ENCODE results near the gene ZNF518B. TPM values are rescaled to one million over a fixed set of nuclear protein-coding genes. Genes with fewer than 3 reads are reported as not detected.

Gene ZNF518B
- total RNA-seq, 4 donors from 2014 or later, result 3.2 to 23.5 (median 12.5) TPM

GRCh38 chr4:10491401-10491800 is 34.2 kb upstream of the ZNF518B start:
- in situ Hi-C loops (cut with MboI; ENCODE audit: low pct_ligation_motif_present in 1 of 4, low pct_unique_long_range_greater_than_20kb in 1 of 4, low sequenced_read_pairs in 3 of 4), result no loop called here
- Histone ChIP-seq H3K27me3 (peaks cover 4% of the 10 kb centered on the region), H3K27ac (no peak overlapping the region), H3K4me3 (no peak overlapping the region), H3K4me1 (no peaks in the 10 kb centered on the region), H3K36me3 (no peaks in the 10 kb centered on the region), H3K9me3 (no peaks in the 10 kb centered on the region)
- intact Hi-C loops (cut with DNase I; ENCODE audit: low total_unique reads), result no loop called here
- WGBS, 2 donors (ENCODE audit: low coverage in 1 of 2), result 83 to 88% methylated on average over 1 to 3 of the region's 3 CpGs
- TF ChIP-seq POLR2AphosphoS5 (IDR thresholded peaks at IDR 0.05) (no peak), EP300 (IDR thresholded peaks at IDR 0.05; ENCODE audit: low read depth) (no peak), POLR2A (IDR thresholded peaks at IDR 0.05) (no peak)
- TF ChIP-seq, protein P1, sequence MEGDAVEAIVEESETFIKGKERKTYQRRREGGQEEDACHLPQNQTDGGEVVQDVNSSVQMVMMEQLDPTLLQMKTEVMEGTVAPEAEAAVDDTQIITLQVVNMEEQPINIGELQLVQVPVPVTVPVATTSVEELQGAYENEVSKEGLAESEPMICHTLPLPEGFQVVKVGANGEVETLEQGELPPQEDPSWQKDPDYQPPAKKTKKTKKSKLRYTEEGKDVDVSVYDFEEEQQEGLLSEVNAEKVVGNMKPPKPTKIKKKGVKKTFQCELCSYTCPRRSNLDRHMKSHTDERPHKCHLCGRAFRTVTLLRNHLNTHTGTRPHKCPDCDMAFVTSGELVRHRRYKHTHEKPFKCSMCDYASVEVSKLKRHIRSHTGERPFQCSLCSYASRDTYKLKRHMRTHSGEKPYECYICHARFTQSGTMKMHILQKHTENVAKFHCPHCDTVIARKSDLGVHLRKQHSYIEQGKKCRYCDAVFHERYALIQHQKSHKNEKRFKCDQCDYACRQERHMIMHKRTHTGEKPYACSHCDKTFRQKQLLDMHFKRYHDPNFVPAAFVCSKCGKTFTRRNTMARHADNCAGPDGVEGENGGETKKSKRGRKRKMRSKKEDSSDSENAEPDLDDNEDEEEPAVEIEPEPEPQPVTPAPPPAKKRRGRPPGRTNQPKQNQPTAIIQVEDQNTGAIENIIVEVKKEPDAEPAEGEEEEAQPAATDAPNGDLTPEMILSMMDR (IDR thresholded peaks at IDR 0.05), result no peak
- DNase-seq, result no peak

- H3K4me1 ChIP-seq, result no peaks in the 10 kb centered on the region
- TF ChIP-seq, protein P1 (IDR thresholded peaks at IDR 0.05), result no peak
- TF ChIP-seq POLR2AphosphoS5 (IDR thresholded peaks at IDR 0.05) (no peak), POLR2A (IDR thresholded peaks at IDR 0.05) (no peak)
- WGBS, 2 donors (ENCODE audit: low coverage in 1 of 2), result 50 to 92% methylated on average over 1 to 5 of the region's 5 CpGs
- in situ Hi-C loops (cut with MboI; ENCODE audit: low pct_ligation_motif_present in 1 of 4, low pct_unique_long_range_greater_than_20kb in 1 of 4, low sequenced_read_pairs in 3 of 4), result no loop called here
- H3K4me3 ChIP-seq, result no peak overlapping the region
- no peaks in the 10 kb centered on the region for H3K36me3 ChIP-seq
- no peaks in the 10 kb centered on the region for H3K9me3 ChIP-seq
- intact Hi-C loops (cut with DNase I; ENCODE audit: low total_unique reads), result no loop called here
- no peak for DNase-seq
- no peak overlapping the region for H3K27ac ChIP-seq
- peaks cover 4% of the 10 kb centered on the region for H3K27me3 ChIP-seq
Observed at GRCh38 chr4:10490996-10491395, 33.8 kb upstream of the ZNF518B start.

GRCh38 chr4:10482913-10483312 is 25.7 kb upstream of the ZNF518B start:
- H3K4me1 ChIP-seq, result no peaks in the 10 kb centered on the region
- TF ChIP-seq POLR2AphosphoS5 (IDR thresholded peaks at IDR 0.05) (no peak), EP300 (IDR thresholded peaks at IDR 0.05; ENCODE audit: low read depth) (no peak), POLR2A (IDR thresholded peaks at IDR 0.05) (no peak)
- TF ChIP-seq, protein P1 (IDR thresholded peaks at IDR 0.05), result no peak
- intact Hi-C loops (cut with DNase I; ENCODE audit: low total_unique reads) (loop anchor here (5.0 kb wide), 1 partner anchor 1591 kb away; no protein-coding TSS in a partner anchor), in situ Hi-C loops (cut with MboI; ENCODE audit: low pct_ligation_motif_present in 1 of 4, low pct_unique_long_range_greater_than_20kb in 1 of 4, low sequenced_read_pairs in 3 of 4) (no loop called here)
- no peaks in the 10 kb centered on the region for H3K36me3 ChIP-seq
- DNase-seq, result no peak
- no peak overlapping the region for H3K27ac ChIP-seq
- no peaks in the 10 kb centered on the region for H3K27me3 ChIP-seq
- no peaks in the 10 kb centered on the region for H3K9me3 ChIP-seq
- no peak overlapping the region for H3K4me3 ChIP-seq
- WGBS, 2 donors (ENCODE audit: low coverage in 1 of 2), result 73 to 83% methylated on average over 2 to 5 of the region's 5 CpGs

DNA sequence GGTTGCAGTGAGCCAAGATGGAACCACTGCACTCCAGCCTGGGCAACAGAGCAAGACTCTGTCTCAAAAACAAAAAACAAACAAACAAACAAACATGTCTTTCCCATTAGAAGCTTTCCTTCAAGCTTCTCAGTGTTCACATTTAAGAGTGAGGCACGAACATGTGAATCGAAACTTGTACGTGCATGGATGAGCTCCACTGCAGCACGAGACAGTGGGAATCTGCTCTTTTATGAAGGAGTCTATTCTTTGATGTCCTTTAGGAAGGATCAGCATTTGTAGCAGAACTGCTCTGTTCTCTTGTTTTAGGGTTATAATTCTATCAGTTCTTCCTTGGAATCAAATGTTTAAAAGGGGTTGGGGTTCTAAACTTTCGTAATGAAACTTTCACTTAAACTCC is 23.4 kb upstream of the ZNF518B start:
- in situ Hi-C loops (cut with MboI; ENCODE audit: low pct_ligation_motif_present in 1 of 4, low pct_unique_long_range_greater_than_20kb in 1 of 4, low sequenced_read_pairs in 3 of 4), result no loop called here
- intact Hi-C loops (cut with DNase I; ENCODE audit: low total_unique reads), result loop anchor here (5.0 kb wide), 1 partner anchor 1588 kb away; no protein-coding TSS in a partner anchor
- no peak for DNase-seq
- Histone ChIP-seq H3K4me3 (no peak overlapping the region), H3K4me1 (no peaks in the 10 kb centered on the region), H3K27me3 (no peaks in the 10 kb centered on the region), H3K27ac (no peak overlapping the region), H3K9me3 (no peaks in the 10 kb centered on the region), H3K36me3 (no peaks in the 10 kb centered on the region)
- TF ChIP-seq, protein P1 (IDR thresholded peaks at IDR 0.05), result no peak
- TF ChIP-seq EP300 (IDR thresholded peaks at IDR 0.05; ENCODE audit: low read depth), result no peak
- TF ChIP-seq POLR2A (IDR thresholded peaks at IDR 0.05), result no peak
- TF ChIP-seq POLR2AphosphoS5 (IDR thresholded peaks at IDR 0.05), result no peak
- WGBS, 2 donors (ENCODE audit: low coverage in 1 of 2), result 69 to 86% methylated on average over 4 to 5 of the region's 5 CpGs

Data from transverse colon (tissue), 4 donors.